A549 (cell line): ENCODE measurements around the gene FOXA1.

Experiments
- CHD2 ChIP-seq: fragments of 150-350 bp; IDR thresholded peaks from 2 replicates; pipeline ENCODE4 v1.6.1; 2014; ENCODE audit warnings: low read length; ENCODE audit not compliant: partially characterized antibody
- EP300 ChIP-seq, 2 experiments: fragments of >200 bp; sonication (Bioruptor Twin); formaldehyde crosslinking; IDR thresholded peaks; 2 replicates in 1 of 2; 3 replicates in 1 of 2; pipeline ENCODE4 v1.6.1; 2016 to 2017
- HDAC2 ChIP-seq: fragments of 200-600 bp; sonication (generic); IDR thresholded peaks from 2 replicates; pipeline ENCODE4 v1.6.1; 2016
- KDM5A ChIP-seq: fragments of 200-600 bp; sonication (generic); IDR thresholded peaks from 2 replicates; pipeline ENCODE4 v1.6.1; 2016; ENCODE audit warnings: antibody characterized with exemption, mild to moderate bottlenecking
- MAFK ChIP-seq: fragments of 450-650 bp; IDR thresholded peaks from 2 replicates; pipeline ENCODE4 v1.6.1; 2014; ENCODE audit not compliant: partially characterized antibody
- MAZ ChIP-seq: fragments of 150-350 bp; IDR thresholded peaks from 2 replicates; pipeline ENCODE4 v1.6.1; 2014; ENCODE audit warnings: antibody characterized with exemption, low read depth, low read length, borderline replicate concordance
- POLR2A ChIP-seq: IDR thresholded peaks from 2 replicates; pipeline ENCODE4 v1.6.1; 2012; ENCODE audit warnings: mild to moderate bottlenecking, low read length
- RFX5 ChIP-seq: fragments of 450-650 bp; IDR thresholded peaks from 2 replicates; pipeline ENCODE4 v1.7.1; 2014; ENCODE audit warnings: antibody characterized with exemption, mild to moderate bottlenecking, moderate library complexity
- TF ChIP-seq, protein P1 (sequence below): fragments of 450-650 bp; IDR thresholded peaks from 2 replicates; pipeline ENCODE4 v1.6.1; 2014; ENCODE audit warnings: antibody characterized with exemption
- TF ChIP-seq, protein P2 (sequence below): fragments of >200 bp; sonication (Bioruptor Twin); formaldehyde crosslinking; IDR thresholded peaks from 3 replicates; pipeline ENCODE4 v1.5.1; 2016
- TF ChIP-seq, protein P3 (sequence below): fragments of 150-350 bp; IDR thresholded peaks from 2 replicates; pipeline ENCODE4 v1.6.1; 2014; ENCODE audit warnings: low read depth, mild to moderate bottlenecking, low read length
- TF ChIP-seq, protein P4 (sequence below): fragments of 200-600 bp; sonication (generic); IDR thresholded peaks from 2 replicates; pipeline ENCODE4 v1.6.1; 2016; ENCODE audit warnings: antibody characterized with exemption, mild to moderate bottlenecking, moderate library complexity

DNA sequence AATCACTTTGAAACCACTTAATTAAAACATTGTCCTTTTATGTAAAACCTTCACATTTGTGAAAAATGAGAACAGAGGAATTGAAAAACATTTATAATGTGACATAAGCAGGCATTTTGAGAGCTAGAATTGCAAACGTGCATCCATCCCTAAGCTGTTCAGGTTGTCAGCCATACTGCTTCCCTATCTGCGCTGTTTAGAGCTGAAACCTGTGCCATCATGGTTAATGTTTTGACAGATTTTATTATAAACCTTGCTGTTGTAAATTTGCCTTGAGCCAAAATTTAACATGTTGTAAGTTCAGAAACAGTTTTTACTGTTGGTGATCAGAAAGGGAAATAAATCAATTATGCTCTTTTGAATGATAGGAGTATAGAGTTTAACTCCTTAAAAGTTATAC is 31.9 kb downstream of the FOXA1 start:
- TF ChIP-seq KDM5A (no peak), EP300 (IDR thresholded peaks at IDR 0.05) (no peak), CHD2 (no peak), POLR2A (no peak), MAFK (no peak), RFX5 (no peak), MAZ (no peak), HDAC2 (no peak)
- TF ChIP-seq, protein P1, sequence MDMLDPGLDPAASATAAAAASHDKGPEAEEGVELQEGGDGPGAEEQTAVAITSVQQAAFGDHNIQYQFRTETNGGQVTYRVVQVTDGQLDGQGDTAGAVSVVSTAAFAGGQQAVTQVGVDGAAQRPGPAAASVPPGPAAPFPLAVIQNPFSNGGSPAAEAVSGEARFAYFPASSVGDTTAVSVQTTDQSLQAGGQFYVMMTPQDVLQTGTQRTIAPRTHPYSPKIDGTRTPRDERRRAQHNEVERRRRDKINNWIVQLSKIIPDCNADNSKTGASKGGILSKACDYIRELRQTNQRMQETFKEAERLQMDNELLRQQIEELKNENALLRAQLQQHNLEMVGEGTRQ, result no peak
- TF ChIP-seq, protein P2, sequence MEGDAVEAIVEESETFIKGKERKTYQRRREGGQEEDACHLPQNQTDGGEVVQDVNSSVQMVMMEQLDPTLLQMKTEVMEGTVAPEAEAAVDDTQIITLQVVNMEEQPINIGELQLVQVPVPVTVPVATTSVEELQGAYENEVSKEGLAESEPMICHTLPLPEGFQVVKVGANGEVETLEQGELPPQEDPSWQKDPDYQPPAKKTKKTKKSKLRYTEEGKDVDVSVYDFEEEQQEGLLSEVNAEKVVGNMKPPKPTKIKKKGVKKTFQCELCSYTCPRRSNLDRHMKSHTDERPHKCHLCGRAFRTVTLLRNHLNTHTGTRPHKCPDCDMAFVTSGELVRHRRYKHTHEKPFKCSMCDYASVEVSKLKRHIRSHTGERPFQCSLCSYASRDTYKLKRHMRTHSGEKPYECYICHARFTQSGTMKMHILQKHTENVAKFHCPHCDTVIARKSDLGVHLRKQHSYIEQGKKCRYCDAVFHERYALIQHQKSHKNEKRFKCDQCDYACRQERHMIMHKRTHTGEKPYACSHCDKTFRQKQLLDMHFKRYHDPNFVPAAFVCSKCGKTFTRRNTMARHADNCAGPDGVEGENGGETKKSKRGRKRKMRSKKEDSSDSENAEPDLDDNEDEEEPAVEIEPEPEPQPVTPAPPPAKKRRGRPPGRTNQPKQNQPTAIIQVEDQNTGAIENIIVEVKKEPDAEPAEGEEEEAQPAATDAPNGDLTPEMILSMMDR, result no peak
- TF ChIP-seq, protein P3, sequence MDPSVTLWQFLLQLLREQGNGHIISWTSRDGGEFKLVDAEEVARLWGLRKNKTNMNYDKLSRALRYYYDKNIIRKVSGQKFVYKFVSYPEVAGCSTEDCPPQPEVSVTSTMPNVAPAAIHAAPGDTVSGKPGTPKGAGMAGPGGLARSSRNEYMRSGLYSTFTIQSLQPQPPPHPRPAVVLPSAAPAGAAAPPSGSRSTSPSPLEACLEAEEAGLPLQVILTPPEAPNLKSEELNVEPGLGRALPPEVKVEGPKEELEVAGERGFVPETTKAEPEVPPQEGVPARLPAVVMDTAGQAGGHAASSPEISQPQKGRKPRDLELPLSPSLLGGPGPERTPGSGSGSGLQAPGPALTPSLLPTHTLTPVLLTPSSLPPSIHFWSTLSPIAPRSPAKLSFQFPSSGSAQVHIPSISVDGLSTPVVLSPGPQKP, result no peak
- TF ChIP-seq, protein P4, sequence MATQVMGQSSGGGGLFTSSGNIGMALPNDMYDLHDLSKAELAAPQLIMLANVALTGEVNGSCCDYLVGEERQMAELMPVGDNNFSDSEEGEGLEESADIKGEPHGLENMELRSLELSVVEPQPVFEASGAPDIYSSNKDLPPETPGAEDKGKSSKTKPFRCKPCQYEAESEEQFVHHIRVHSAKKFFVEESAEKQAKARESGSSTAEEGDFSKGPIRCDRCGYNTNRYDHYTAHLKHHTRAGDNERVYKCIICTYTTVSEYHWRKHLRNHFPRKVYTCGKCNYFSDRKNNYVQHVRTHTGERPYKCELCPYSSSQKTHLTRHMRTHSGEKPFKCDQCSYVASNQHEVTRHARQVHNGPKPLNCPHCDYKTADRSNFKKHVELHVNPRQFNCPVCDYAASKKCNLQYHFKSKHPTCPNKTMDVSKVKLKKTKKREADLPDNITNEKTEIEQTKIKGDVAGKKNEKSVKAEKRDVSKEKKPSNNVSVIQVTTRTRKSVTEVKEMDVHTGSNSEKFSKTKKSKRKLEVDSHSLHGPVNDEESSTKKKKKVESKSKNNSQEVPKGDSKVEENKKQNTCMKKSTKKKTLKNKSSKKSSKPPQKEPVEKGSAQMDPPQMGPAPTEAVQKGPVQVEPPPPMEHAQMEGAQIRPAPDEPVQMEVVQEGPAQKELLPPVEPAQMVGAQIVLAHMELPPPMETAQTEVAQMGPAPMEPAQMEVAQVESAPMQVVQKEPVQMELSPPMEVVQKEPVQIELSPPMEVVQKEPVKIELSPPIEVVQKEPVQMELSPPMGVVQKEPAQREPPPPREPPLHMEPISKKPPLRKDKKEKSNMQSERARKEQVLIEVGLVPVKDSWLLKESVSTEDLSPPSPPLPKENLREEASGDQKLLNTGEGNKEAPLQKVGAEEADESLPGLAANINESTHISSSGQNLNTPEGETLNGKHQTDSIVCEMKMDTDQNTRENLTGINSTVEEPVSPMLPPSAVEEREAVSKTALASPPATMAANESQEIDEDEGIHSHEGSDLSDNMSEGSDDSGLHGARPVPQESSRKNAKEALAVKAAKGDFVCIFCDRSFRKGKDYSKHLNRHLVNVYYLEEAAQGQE, result no peak
